Panc1 (cell line): Measurements from ENCODE around the gene FMO2. TPM values are rescaled to one million over a fixed set of nuclear protein-coding genes. Genes with fewer than 3 reads are reported as not detected.

Experiments used
- ATAC-seq: fragments of 200-7000 bp; cut with Tn5 transposase; 2 replicates; pipeline ENCODE4 v1.9.1; 2020; ENCODE audit warnings: mild to moderate bottlenecking, moderate library complexity
- BruUV-seq: library from RNA; stranded (reverse); fragments of 400-500 nt; replicated peaks from 2 replicates; lab custom pipeline; 2021; lab: Mats Ljungman, UMichigan
- CTCF ChIA-PET: fragments of 300-600 bp; sonication (Branson Sonifier 250); formaldehyde crosslinking; loops from one replicate; lab custom pipeline; 2022; ENCODE audit warnings: antibody characterized with exemption; lab: Charles Lee
- POLR2A ChIA-PET: fragments of 300-600 bp; sonication (Branson Sonifier 250); formaldehyde crosslinking; loops from one replicate; lab custom pipeline; 2022; ENCODE audit warnings: antibody characterized with exemption; lab: Charles Lee
- DNase-seq: peaks from one replicate; pipeline ENCODE4 v3.0.0-alpha.2; 2010; ENCODE audit warnings: low read depth, low spot score
- H3K27ac ChIP-seq: 2 replicates; pipeline ENCODE4 v1.5.1; 2011; ENCODE audit warnings: mild to moderate bottlenecking, low read length, inconsistent platforms
- H3K27me3 ChIP-seq: fragments of 200-500 bp; sonication (Bioruptor generic); 2 replicates; pipeline ENCODE4 v1.6.0; 2014; ENCODE audit warnings: low read length, inconsistent platforms; ENCODE audit not compliant: control insufficient read depth, insufficient read depth
- H3K36me3 ChIP-seq: fragments of 200-500 bp; sonication (Bioruptor generic); 2 replicates; pipeline ENCODE4 v1.5.1; 2014; ENCODE audit warnings: inconsistent platforms, mild to moderate bottlenecking, low read length, moderate library complexity; ENCODE audit not compliant: control insufficient read depth, insufficient read depth
- H3K4me1 ChIP-seq: 2 replicates; pipeline ENCODE4 v1.5.1; 2011; ENCODE audit warnings: inconsistent platforms, mild to moderate bottlenecking, low read length, moderate library complexity; ENCODE audit not compliant: control insufficient read depth, insufficient read depth
- H3K4me3 ChIP-seq, 2 experiments: 2 replicates each; pipeline ENCODE4 v1.5.1; 2011 to 2012; ENCODE audit warnings: low read depth in 2 of 2, low read length in 2 of 2, mild to moderate bottlenecking in 2 of 2, inconsistent platforms in 1 of 2, moderate library complexity in 1 of 2
- H3K9me3 ChIP-seq: fragments of 200-500 bp; sonication (Bioruptor generic); 2 replicates; pipeline ENCODE4 v1.5.1; 2014; ENCODE audit warnings: low read depth, mild to moderate bottlenecking, inconsistent platforms, low read length, moderate library complexity; ENCODE audit not compliant: control insufficient read depth, insufficient read depth
- POLR2AphosphoS5 ChIP-seq: IDR thresholded peaks from 2 replicates; pipeline ENCODE4 v1.6.1; 2012; ENCODE audit warnings: mild to moderate bottlenecking, low read depth, low read length, moderate library complexity
- SIN3A ChIP-seq: IDR thresholded peaks from 2 replicates; pipeline ENCODE4 v1.6.1; 2012; ENCODE audit warnings: low read depth, mild to moderate bottlenecking, low read length, moderate library complexity, borderline replicate concordance; ENCODE audit not compliant: insufficient read depth
- TCF7L2 ChIP-seq: IDR thresholded peaks from 2 replicates; pipeline ENCODE4 v1.6.1; 2011; ENCODE audit warnings: mild to moderate bottlenecking, low read depth, low read length, inconsistent platforms
- in situ Hi-C: cut with HindIII; loops from 2 replicates; pipeline ENCODE4 v1.10.0; 2016; ENCODE audit warnings: low sequenced_read_pairs, low pct_unique_long_range_greater_than_20kb
- intact Hi-C: fragments of 100-400 bp; cut with micrococcal nuclease; formaldehyde crosslinking; loops from one replicate; pipeline ENCODE4 v1.10.0; 2022; ENCODE audit not compliant: unreplicated experiment
- total RNA-seq: library from RNA; stranded (reverse); gene quantifications from one replicate; pipeline ENCODE4 v1.2.1, GENCODE V29; 2021; ENCODE audit not compliant: unreplicated experiment
- TF ChIP-seq, protein P1 (sequence below), 2 experiments: IDR thresholded peaks; 2 replicates each; pipeline ENCODE4 v1.6.1; 2011 to 2012; ENCODE audit warnings: low read depth in 2 of 2, control low read depth in 1 of 2, low read length in 1 of 2, mild to moderate bottlenecking in 1 of 2, moderate library complexity in 1 of 2; ENCODE audit not compliant: insufficient read depth in 1 of 2
- TF ChIP-seq, protein P2 (sequence below): fragments of 450-650 bp; IDR thresholded peaks from 2 replicates; pipeline ENCODE4 v1.5.1; 2017; ENCODE audit warnings: mild to moderate bottlenecking

The FMO2 gene
- total RNA-seq, 1 experiment from 2014 or later = 0.08 TPM

GRCh38 chr1:171191992-171192391 is 6.9 kb downstream of the FMO2 start:
- no peak for TF ChIP-seq TCF7L2
- H3K4me3 ChIP-seq = no peak overlapping the region
- H3K27me3 ChIP-seq = no peaks in the 10 kb centered on the region; the same call in 1 of the 2 replicates
- H3K4me1 ChIP-seq = no peaks in the 10 kb centered on the region
- in situ Hi-C loops = no loop called here
- H3K27ac ChIP-seq = no peak overlapping the region
- no peaks in the 10 kb centered on the region for H3K36me3 ChIP-seq
- no peaks in the 10 kb centered on the region for H3K9me3 ChIP-seq
- ChIA-PET CTCF (no interaction called here), POLR2A (no interaction called here)
- BruUV-seq = no TSS peak
- ATAC-seq = no peak
- no peak for DNase-seq
- intact Hi-C loops = no loop called here

DNA sequence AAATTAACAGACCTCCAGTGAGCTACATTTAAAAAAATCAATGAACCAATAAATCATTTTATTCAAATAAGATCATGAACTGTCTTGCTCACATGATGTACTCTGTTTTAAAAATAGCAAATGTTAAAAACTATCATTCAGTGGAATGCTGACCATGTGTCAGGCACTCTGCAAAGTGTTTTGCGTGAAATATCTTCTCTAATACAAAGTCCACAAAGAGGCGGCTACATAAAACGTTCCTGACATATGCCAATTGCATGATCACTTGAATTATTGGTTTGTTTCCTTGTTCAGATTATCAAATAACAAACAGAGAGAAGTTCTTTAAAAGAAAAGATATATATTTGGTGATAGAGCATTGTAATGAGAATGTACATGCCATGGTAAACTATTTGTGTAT is 10.7 kb downstream of the FMO2 start:
- intact Hi-C loops (no loop called here), in situ Hi-C loops (no loop called here)
- H3K9me3 ChIP-seq = no peaks in the 10 kb centered on the region
- H3K4me1 ChIP-seq = no peaks in the 10 kb centered on the region
- ChIA-PET POLR2A (no interaction called here), CTCF (no interaction called here)
- H3K36me3 ChIP-seq = no peaks in the 10 kb centered on the region
- H3K27ac ChIP-seq = no peak overlapping the region
- no peak for TF ChIP-seq SIN3A
- TF ChIP-seq, protein P1, sequence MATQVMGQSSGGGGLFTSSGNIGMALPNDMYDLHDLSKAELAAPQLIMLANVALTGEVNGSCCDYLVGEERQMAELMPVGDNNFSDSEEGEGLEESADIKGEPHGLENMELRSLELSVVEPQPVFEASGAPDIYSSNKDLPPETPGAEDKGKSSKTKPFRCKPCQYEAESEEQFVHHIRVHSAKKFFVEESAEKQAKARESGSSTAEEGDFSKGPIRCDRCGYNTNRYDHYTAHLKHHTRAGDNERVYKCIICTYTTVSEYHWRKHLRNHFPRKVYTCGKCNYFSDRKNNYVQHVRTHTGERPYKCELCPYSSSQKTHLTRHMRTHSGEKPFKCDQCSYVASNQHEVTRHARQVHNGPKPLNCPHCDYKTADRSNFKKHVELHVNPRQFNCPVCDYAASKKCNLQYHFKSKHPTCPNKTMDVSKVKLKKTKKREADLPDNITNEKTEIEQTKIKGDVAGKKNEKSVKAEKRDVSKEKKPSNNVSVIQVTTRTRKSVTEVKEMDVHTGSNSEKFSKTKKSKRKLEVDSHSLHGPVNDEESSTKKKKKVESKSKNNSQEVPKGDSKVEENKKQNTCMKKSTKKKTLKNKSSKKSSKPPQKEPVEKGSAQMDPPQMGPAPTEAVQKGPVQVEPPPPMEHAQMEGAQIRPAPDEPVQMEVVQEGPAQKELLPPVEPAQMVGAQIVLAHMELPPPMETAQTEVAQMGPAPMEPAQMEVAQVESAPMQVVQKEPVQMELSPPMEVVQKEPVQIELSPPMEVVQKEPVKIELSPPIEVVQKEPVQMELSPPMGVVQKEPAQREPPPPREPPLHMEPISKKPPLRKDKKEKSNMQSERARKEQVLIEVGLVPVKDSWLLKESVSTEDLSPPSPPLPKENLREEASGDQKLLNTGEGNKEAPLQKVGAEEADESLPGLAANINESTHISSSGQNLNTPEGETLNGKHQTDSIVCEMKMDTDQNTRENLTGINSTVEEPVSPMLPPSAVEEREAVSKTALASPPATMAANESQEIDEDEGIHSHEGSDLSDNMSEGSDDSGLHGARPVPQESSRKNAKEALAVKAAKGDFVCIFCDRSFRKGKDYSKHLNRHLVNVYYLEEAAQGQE (IDR thresholded peaks at IDR 0.05; ENCODE audit: insufficient read depth in 1 of 2, low read depth in 2 of 2, low read length in 1 of 2) = no peak
- no peak for TF ChIP-seq TCF7L2
- no peak for TF ChIP-seq POLR2AphosphoS5
- ATAC-seq (no peak), DNase-seq (no peak)
- H3K27me3 ChIP-seq = no peaks in the 10 kb centered on the region
- no TSS peak for BruUV-seq
- H3K4me3 ChIP-seq = no peak overlapping the region

DNA sequence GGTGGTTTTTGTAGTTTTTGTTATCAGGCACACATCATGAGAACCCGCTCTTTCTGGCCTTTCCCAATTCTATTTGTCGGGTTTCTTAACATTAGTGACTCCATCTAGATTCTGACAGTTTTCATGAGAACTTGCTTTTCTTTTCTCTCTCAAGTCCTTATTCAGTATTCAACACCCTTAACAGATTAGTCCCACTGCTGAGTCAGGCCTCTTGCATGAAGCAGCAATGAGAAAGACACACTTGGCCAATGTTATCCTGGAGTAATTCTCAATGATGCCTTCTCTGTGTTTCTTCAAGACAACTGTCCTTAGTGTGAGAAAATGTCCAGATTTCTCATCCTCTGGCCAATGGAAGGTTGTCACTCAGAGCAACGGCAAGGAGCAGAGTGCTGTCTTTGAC is 11.3 kb downstream of the FMO2 start:
- TF ChIP-seq, protein P1 (IDR thresholded peaks at IDR 0.05; ENCODE audit: insufficient read depth in 1 of 2, low read depth in 2 of 2, low read length in 1 of 2) = no peak
- TF ChIP-seq, protein P2, sequence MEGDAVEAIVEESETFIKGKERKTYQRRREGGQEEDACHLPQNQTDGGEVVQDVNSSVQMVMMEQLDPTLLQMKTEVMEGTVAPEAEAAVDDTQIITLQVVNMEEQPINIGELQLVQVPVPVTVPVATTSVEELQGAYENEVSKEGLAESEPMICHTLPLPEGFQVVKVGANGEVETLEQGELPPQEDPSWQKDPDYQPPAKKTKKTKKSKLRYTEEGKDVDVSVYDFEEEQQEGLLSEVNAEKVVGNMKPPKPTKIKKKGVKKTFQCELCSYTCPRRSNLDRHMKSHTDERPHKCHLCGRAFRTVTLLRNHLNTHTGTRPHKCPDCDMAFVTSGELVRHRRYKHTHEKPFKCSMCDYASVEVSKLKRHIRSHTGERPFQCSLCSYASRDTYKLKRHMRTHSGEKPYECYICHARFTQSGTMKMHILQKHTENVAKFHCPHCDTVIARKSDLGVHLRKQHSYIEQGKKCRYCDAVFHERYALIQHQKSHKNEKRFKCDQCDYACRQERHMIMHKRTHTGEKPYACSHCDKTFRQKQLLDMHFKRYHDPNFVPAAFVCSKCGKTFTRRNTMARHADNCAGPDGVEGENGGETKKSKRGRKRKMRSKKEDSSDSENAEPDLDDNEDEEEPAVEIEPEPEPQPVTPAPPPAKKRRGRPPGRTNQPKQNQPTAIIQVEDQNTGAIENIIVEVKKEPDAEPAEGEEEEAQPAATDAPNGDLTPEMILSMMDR = no peak
- TF ChIP-seq TCF7L2 (no peak), SIN3A (no peak), POLR2AphosphoS5 (no peak)
- no peak for DNase-seq
- H3K9me3 ChIP-seq = no peaks in the 10 kb centered on the region
- ChIA-PET POLR2A (no interaction called here), CTCF (no interaction called here)
- H3K36me3 ChIP-seq = no peaks in the 10 kb centered on the region
- no TSS peak for BruUV-seq
- intact Hi-C loops = no loop called here
- H3K4me1 ChIP-seq = no peaks in the 10 kb centered on the region
- H3K4me3 ChIP-seq = no peak overlapping the region
- in situ Hi-C loops = no loop called here
- H3K27ac ChIP-seq = no peak overlapping the region
- H3K27me3 ChIP-seq = no peaks in the 10 kb centered on the region
- ATAC-seq = no peak
